H1 (cell line): ENCODE data around the gene TMEM183A. TPM values are rescaled to one million over a fixed set of nuclear protein-coding genes. Genes with fewer than 3 reads are reported as not detected.

ENCODE experiments used
- CTCF ChIA-PET: fragments of 300-600 bp; sonication (Branson Sonifier 250); formaldehyde crosslinking; loops from one replicate; lab custom pipeline; 2021; ENCODE audit not compliant: partially characterized antibody; lab: Charles Lee
- POLR2A ChIA-PET: fragments of 300-600 bp; sonication (Branson Sonifier 250); formaldehyde crosslinking; loops from one replicate; lab custom pipeline; 2021; ENCODE audit warnings: inconsistent platforms; ENCODE audit not compliant: partially characterized antibody; lab: Charles Lee
- DNase-seq, 2 experiments: peaks; one replicate each; pipeline versions ENCODE4 v3.0.0 to v3.0.0-alpha.2; 2010 to 2022; ENCODE audit warnings: low spot score in 2 of 2, low read depth in 1 of 2, mixed read lengths in 1 of 2
- FAIRE-seq: peaks from 2 replicates; lab custom pipeline; 2011; peaks lifted over from hg19 to GRCh38; lab: Jason Lieb, UNC
- H2AFZ ChIP-seq: 2 replicates; pipeline ENCODE4 v1.8.1; 2012; ENCODE audit warnings: low read length, inconsistent platforms
- H2AK5ac ChIP-seq: 2 replicates; pipeline ENCODE4 v1.6.1; 2013; ENCODE audit warnings: low read depth, low read length
- H2BK120ac ChIP-seq: replicated peaks from 2 replicates; pipeline ENCODE3; 2013; ENCODE audit warnings: low read depth, low read length, inconsistent platforms
- H2BK12ac ChIP-seq: 2 replicates; pipeline ENCODE4 v1.6.1; 2013; ENCODE audit warnings: low read depth, low read length
- H2BK15ac ChIP-seq: 2 replicates; pipeline ENCODE4 v1.6.1; 2013; ENCODE audit warnings: low read length
- H2BK20ac ChIP-seq: 2 replicates; pipeline ENCODE4 v1.6.1; 2013; ENCODE audit warnings: low read length
- H2BK5ac ChIP-seq: 2 replicates; pipeline ENCODE4 v1.6.1; 2013; ENCODE audit warnings: low read depth, low read length
- H3K14ac ChIP-seq: 2 replicates; pipeline ENCODE4 v1.6.1; 2013; ENCODE audit warnings: inconsistent platforms; ENCODE audit not compliant: insufficient read length
- H3K18ac ChIP-seq: 2 replicates; pipeline ENCODE4 v1.6.1; 2013; ENCODE audit warnings: low read length; ENCODE audit errors: extremely low read depth
- H3K23ac ChIP-seq: 2 replicates; pipeline ENCODE4 v1.6.1; 2013; ENCODE audit warnings: inconsistent platforms; ENCODE audit not compliant: insufficient read length
- H3K23me2 ChIP-seq: 2 replicates; pipeline ENCODE4 v1.6.1; 2013; ENCODE audit warnings: low read depth, low read length
- H3K27ac ChIP-seq: 2 replicates; pipeline ENCODE4 v1.6.1; 2011; ENCODE audit warnings: low read depth, low read length, inconsistent platforms
- H3K27me3 ChIP-seq, 4 experiments: replicated peaks in 1 of 4; 1 replicate in 1 of 4; 2 replicates in 3 of 4; pipeline versions ENCODE4 v1.6.1 to v1.8.1; 2011 to 2013; ENCODE audit warnings: low read length in 3 of 4, mild to moderate bottlenecking in 3 of 4, inconsistent platforms in 2 of 4, mixed read lengths in 2 of 4, moderate library complexity in 1 of 4; ENCODE audit not compliant: control insufficient read depth in 3 of 4, insufficient read depth in 3 of 4; ENCODE audit errors: extremely low read depth in 1 of 4
- H3K36me3 ChIP-seq, 4 experiments: 2 replicates each; pipeline versions ENCODE4 v1.6.1 to v1.8.1; 2011 to 2013; ENCODE audit warnings: mild to moderate bottlenecking in 4 of 4, low read length in 3 of 4, moderate library complexity in 2 of 4, control low read depth in 1 of 4, inconsistent platforms in 1 of 4; ENCODE audit not compliant: insufficient read depth in 4 of 4, control insufficient read depth in 2 of 4
- H3K4ac ChIP-seq: replicated peaks from 2 replicates; pipeline ENCODE3; 2013; ENCODE audit warnings: low read length, low read depth, mixed read lengths, inconsistent platforms; ENCODE audit not compliant: insufficient read length
- H3K4me1 ChIP-seq, 4 experiments: replicated peaks in 1 of 4; 1 replicate in 1 of 4; 2 replicates in 3 of 4; pipeline versions ENCODE4 v1.6.1 to v1.8.1; 2011 to 2013; ENCODE audit warnings: low read length in 3 of 4, inconsistent platforms in 2 of 4, mixed read lengths in 1 of 4; ENCODE audit not compliant: insufficient read depth in 4 of 4, control insufficient read depth in 3 of 4
- H3K4me2 ChIP-seq, 2 experiments: 2 replicates each; pipeline versions ENCODE4 v1.6.1 to v1.8.1; 2011 to 2013; ENCODE audit warnings: low read depth in 2 of 2, low read length in 2 of 2, control low read depth in 1 of 2, inconsistent platforms in 1 of 2, mild to moderate bottlenecking in 1 of 2; ENCODE audit not compliant: insufficient read depth in 1 of 2
- H3K4me3 ChIP-seq, 4 experiments: fragments of 200-600, 300-600 bp in 1 of 4; sonication (generic), shearing (Covaris generic), sonication (Bioruptor Twin) in 1 of 4; 2 replicates each; pipeline versions ENCODE4 v1.5.1 to v1.8.1; 2011 to 2016; ENCODE audit warnings: low read length in 4 of 4, low read depth in 3 of 4, control low read depth in 2 of 4, inconsistent platforms in 2 of 4, mild to moderate bottlenecking in 2 of 4, mixed read lengths in 1 of 4, moderate library complexity in 1 of 4; ENCODE audit not compliant: insufficient read depth in 2 of 4; ENCODE audit errors: extremely low read depth in 1 of 4
- H3K56ac ChIP-seq: replicated peaks from 2 replicates; pipeline ENCODE3; 2013; ENCODE audit warnings: low read depth, mild to moderate bottlenecking, mixed read lengths, low read length, inconsistent platforms; ENCODE audit not compliant: insufficient read length
- H3K79me1 ChIP-seq: 2 replicates; pipeline ENCODE4 v1.6.1; 2013; ENCODE audit warnings: low read depth, low read length, control low read depth
- H3K79me2 ChIP-seq, 2 experiments: 2 replicates each; pipeline versions ENCODE4 v1.6.1 to v1.8.1; 2012 to 2013; ENCODE audit warnings: low read length in 2 of 2, mild to moderate bottlenecking in 2 of 2, inconsistent platforms in 1 of 2; ENCODE audit not compliant: insufficient read depth in 2 of 2, control insufficient read depth in 1 of 2
- H3K9ac ChIP-seq, 4 experiments: replicated peaks in 1 of 4; 1 replicate in 1 of 4; 2 replicates in 3 of 4; pipeline versions ENCODE4 v1.6.1 to v1.8.1; 2011 to 2013; ENCODE audit warnings: low read depth in 3 of 4, low read length in 3 of 4, control low read depth in 2 of 4, mild to moderate bottlenecking in 2 of 4, moderate library complexity in 2 of 4, inconsistent platforms in 1 of 4; ENCODE audit errors: extremely low read depth in 1 of 4
- H3K9me3 ChIP-seq, 2 experiments: 2 replicates each; pipeline versions ENCODE4 v1.6.1 to v1.8.1; 2012 to 2013; ENCODE audit warnings: mild to moderate bottlenecking in 2 of 2, moderate library complexity in 2 of 2, control low read depth in 1 of 2, inconsistent platforms in 1 of 2, low read depth in 1 of 2, low read length in 1 of 2, mixed read lengths in 1 of 2; ENCODE audit not compliant: insufficient read depth in 2 of 2
- H4K20me1 ChIP-seq, 2 experiments: replicated peaks in 1 of 2; 2 replicates each; pipeline versions ENCODE3 to v1.8.1; 2011 to 2013; ENCODE audit warnings: inconsistent platforms in 2 of 2, low read length in 2 of 2, mild to moderate bottlenecking in 1 of 2; ENCODE audit not compliant: insufficient read depth in 2 of 2, control insufficient read depth in 1 of 2
- H4K5ac ChIP-seq: 2 replicates; pipeline ENCODE4 v1.6.1; 2013; ENCODE audit warnings: low read length, low read depth, mixed read lengths, inconsistent platforms; ENCODE audit not compliant: insufficient read length
- H4K8ac ChIP-seq: 2 replicates; pipeline ENCODE4 v1.8.0; 2013; ENCODE audit warnings: mild to moderate bottlenecking, moderate library complexity, low read length, inconsistent platforms; ENCODE audit not compliant: insufficient read depth; ENCODE audit errors: extremely low read depth
- H4K91ac ChIP-seq: replicated peaks from 2 replicates; pipeline ENCODE3; 2013; ENCODE audit warnings: low read length, mixed read lengths, inconsistent platforms; ENCODE audit not compliant: insufficient read length
- CBX5 ChIP-seq: fragments of 300-800, 300-1000 bp; sonication (generic); IDR thresholded peaks from 2 replicates; pipeline ENCODE4 v1.7.1; 2016; ENCODE audit warnings: antibody characterized with exemption, low read length, low read depth
- EZH2 ChIP-seq: fragments of 200-600 bp; sonication (generic); IDR thresholded peaks from 2 replicates; pipeline ENCODE4 v1.7.1; 2012; ENCODE audit warnings: low read depth, mild to moderate bottlenecking, moderate library complexity, low read length, inconsistent platforms; ENCODE audit not compliant: severe bottlenecking
- GABPA ChIP-seq: IDR thresholded peaks from 2 replicates; pipeline ENCODE4 v1.6.1; 2011; ENCODE audit warnings: mild to moderate bottlenecking, low read length, moderate library complexity, borderline replicate concordance; ENCODE audit not compliant: insufficient read depth
- JUN ChIP-seq: IDR thresholded peaks from 2 replicates; pipeline ENCODE4 v1.6.1; 2011; ENCODE audit warnings: low read depth, mild to moderate bottlenecking, improper control_type of control experiment, low read length
- JUND ChIP-seq: IDR thresholded peaks from 2 replicates; pipeline ENCODE4 v1.6.1; 2011; ENCODE audit warnings: mild to moderate bottlenecking, improper control_type of control experiment, low read length
- KDM4A ChIP-seq: IDR thresholded peaks from one replicate; pipeline ENCODE4 v1.7.1; 2012; ENCODE audit warnings: low read depth, mild to moderate bottlenecking, moderate library complexity, low read length, inconsistent platforms; ENCODE audit not compliant: severe bottlenecking
- POLR2A ChIP-seq, 2 experiments: IDR thresholded peaks; 1 replicate in 1 of 2; 2 replicates in 1 of 2; pipeline ENCODE4 v1.6.1; 2011; ENCODE audit warnings: low read depth in 2 of 2, low read length in 2 of 2, mild to moderate bottlenecking in 2 of 2; ENCODE audit errors: control extremely low read depth in 1 of 2
- POLR2AphosphoS5 ChIP-seq: IDR thresholded peaks from 2 replicates; pipeline ENCODE4 v1.6.1; 2011; ENCODE audit warnings: low read depth, low read length
- RBBP5 ChIP-seq: IDR thresholded peaks from 2 replicates; pipeline ENCODE4 v1.7.1; 2012; ENCODE audit warnings: low read depth, mild to moderate bottlenecking, inconsistent platforms, low read length, moderate library complexity, borderline replicate concordance
- SRF ChIP-seq: IDR thresholded peaks from 2 replicates; pipeline ENCODE4 v1.6.1; 2011; ENCODE audit warnings: mild to moderate bottlenecking, low read depth, low read length, moderate library complexity
- ZNF274 ChIP-seq: IDR thresholded peaks from 2 replicates; pipeline ENCODE4 v1.7.0; 2012; ENCODE audit warnings: low read length, borderline replicate concordance; ENCODE audit errors: extremely low read depth
- WGBS, 2 experiments: shearing (Covaris generic) in 1 of 2; methylation state at CpG; one replicate each; pipeline versions ENCODE4 v1.1.6 to v1.1.7; 2013 to 2015; ENCODE audit warnings: low lambda C conversion rate in 2 of 2, mixed read lengths in 2 of 2, inconsistent platforms in 1 of 2, low coverage in 1 of 2, missing lambda C conversion rate in 1 of 2; ENCODE audit not compliant: insufficient replicate concordance in 2 of 2, insufficient coverage in 1 of 2, insufficient read length in 1 of 2; ENCODE audit errors: extremely low coverage in 1 of 2, missing lambda C conversion rate in 1 of 2; 5-methylcytosine and 5-hydroxymethylcytosine counted together
- polyA plus RNA-seq, 7 experiments: library from polyadenylated mRNA; depleted of rRNA in 3 of 7; stranded (reverse) in 5 of 7; unstranded in 2 of 7; fragments of >200 nt in 5 of 7; fragments of 200-250 nt in 2 of 7; gene quantifications; 1 replicate in 5 of 7; 2 replicates in 1 of 7; 4 replicates in 1 of 7; pipeline versions ENCODE4 v1.2.1 to v1.2.3, GENCODE V29; 2011 to 2013; ENCODE audit warnings: missing spikeins in 2 of 7, mixed read lengths in 2 of 7
- total RNA-seq: library from RNA; stranded (reverse); fragmentation: NEBNext Ultra II Directional; extraction: Animal tissue kit (Norgen Biotek cat#: 25700); gene quantifications from 2 replicates; pipeline ENCODE4 v1.2.1, GENCODE V29; 2021
- TF ChIP-seq, protein P1 (sequence below): IDR thresholded peaks from 2 replicates; pipeline ENCODE4 v1.6.1; 2011; ENCODE audit warnings: low read depth, mild to moderate bottlenecking, low read length; ENCODE audit not compliant: insufficient read depth

Gene TMEM183A
- total and polyA plus RNA-seq, 2 of the 8 experiments (the other 6 are each of a cell fraction or from before 2014, with no cell fraction given): 107 to 173 TPM

DNA sequence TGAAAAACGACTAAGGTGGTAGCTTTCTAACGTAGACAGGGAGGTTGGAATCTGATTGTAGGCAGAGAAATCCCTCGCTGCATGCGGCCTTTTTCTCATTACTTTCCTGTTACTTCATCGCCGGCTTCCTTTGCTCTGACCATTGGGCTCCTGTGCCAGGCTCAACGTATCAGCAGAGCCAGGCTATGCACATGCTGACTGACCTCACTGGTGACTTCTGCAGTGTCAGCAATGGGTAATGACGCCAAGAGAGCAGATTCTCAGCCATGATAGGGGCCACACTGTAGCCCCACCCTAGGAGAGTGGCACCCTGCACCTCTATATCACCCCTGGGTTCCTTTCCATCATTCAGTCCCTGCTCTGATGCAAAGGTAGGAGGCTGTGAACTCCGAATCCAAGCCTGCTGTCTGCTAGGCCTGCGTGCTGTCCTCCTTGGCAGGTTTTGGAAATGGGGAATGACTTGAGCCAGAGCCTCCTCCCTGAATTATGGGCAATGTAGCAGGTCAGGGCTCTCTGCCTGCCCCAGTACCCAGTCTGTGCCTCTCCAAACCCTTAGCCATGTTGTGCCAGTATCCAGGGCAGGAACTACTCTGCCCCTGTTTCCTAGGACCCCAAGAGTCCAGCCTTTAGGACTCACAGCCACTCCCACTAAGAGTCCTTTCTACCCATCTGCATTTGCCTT lies 30.5 kb downstream of the TMEM183A start:
- Histone ChIP-seq H3K27ac (no peak overlapping the region), H3K27me3 (no peaks in the 10 kb centered on the region), H3K9ac (no peak overlapping the region), H3K14ac (no peak overlapping the region), H2BK20ac (no peak overlapping the region), H3K4ac (no peak overlapping the region), H2BK15ac (peak overlapping the region; percentile 61; the same call in 1 of the 2 replicates), H3K23ac (no peak overlapping the region), H3K79me1 (peaks cover 2% of the 10 kb centered on the region; the same call in 1 of the 2 replicates), H3K23me2 (no peaks in the 10 kb centered on the region), H2BK5ac (no peak overlapping the region), H2BK120ac (no peak overlapping the region), H3K4me2 (no peak overlapping the region), H3K4me1 (peaks cover 2 to 15% (median 5%) of the 10 kb centered on the region in 4 experiments), H3K4me3 (no peak overlapping the region), H3K18ac (no peak overlapping the region), H4K5ac (no peak overlapping the region), H2BK12ac (no peak overlapping the region), H3K9me3 (no peaks in the 10 kb centered on the region), H3K36me3 (no peaks in the 10 kb centered on the region), H3K79me2 (no peaks in the 10 kb centered on the region), H3K56ac (no peak overlapping the region), H2AFZ (no peak overlapping the region), H4K20me1 (no peaks in the 10 kb centered on the region), H2AK5ac (no peak overlapping the region), H4K8ac (no peak overlapping the region), H4K91ac (no peak overlapping the region)
- TF ChIP-seq EZH2 (no peak), RBBP5 (no peak), ZNF274 (no peak), CBX5 (no peak), JUN (no peak), GABPA (no peak), SRF (no peak), KDM4A (no peak), JUND (no peak), POLR2AphosphoS5 (no peak), POLR2A (IDR thresholded peaks at IDR 0.05; ENCODE audit: control extremely low read depth in 1 of 2, low read depth in 2 of 2, low read length in 2 of 2) (no peak)
- TF ChIP-seq, protein P1, sequence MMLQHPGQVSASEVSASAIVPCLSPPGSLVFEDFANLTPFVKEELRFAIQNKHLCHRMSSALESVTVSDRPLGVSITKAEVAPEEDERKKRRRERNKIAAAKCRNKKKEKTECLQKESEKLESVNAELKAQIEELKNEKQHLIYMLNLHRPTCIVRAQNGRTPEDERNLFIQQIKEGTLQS: no peak
- FAIRE-seq (no peak), DNase-seq (no peak)
- ChIA-PET POLR2A (interaction anchor here (2.1 to 3.0 kb wide), 2 partner anchors 11 to 30 kb away, joined by 6 to 22 read pairs; partner anchors contain the start of genes PPFIA4 and TMEM183A), CTCF (interaction anchor here (1.2 to 49.7 kb wide), 9 partner anchors 5 to 250 kb away, joined by 4 to 1089 read pairs (median 139); partner anchors contain the start of genes ADORA1, MYBPH, MYOG and PPFIA4)
- WGBS, 2 experiments: 85% methylated on average over 10 of the region's 10 CpGs; no CpG with 5 or more reads in 1 of the 2 experiments
